A673 (cell line): Measurements from ENCODE around the gene ITPR1. TPM values are rescaled to one million over a fixed set of nuclear protein-coding genes. Genes with fewer than 3 reads are reported as not detected.

Experiments
- BruUV-seq: library from RNA; stranded (reverse); fragments of 400-500 nt; replicated peaks from 2 replicates; lab custom pipeline; 2021; lab: Mats Ljungman, UMichigan
- CTCF ChIA-PET: fragments of 300-600 bp; sonication (Branson Sonifier 250); formaldehyde crosslinking; loops from one replicate; lab custom pipeline; 2022; ENCODE audit warnings: antibody characterized with exemption; lab: Charles Lee
- POLR2A ChIA-PET: fragments of 300-600 bp; sonication (Branson Sonifier 250); formaldehyde crosslinking; loops from one replicate; lab custom pipeline; 2022; ENCODE audit warnings: antibody characterized with exemption; ENCODE audit not compliant: low non-redundant PET; lab: Charles Lee
- DNase-seq: peaks from one replicate; pipeline ENCODE4 v3.0.0-alpha.2; 2015; ENCODE audit warnings: low spot score
- H3K27ac ChIP-seq: fragments of 200-600 bp; sonication (generic); 2 replicates; pipeline ENCODE4 v1.5.1; 2016; ENCODE audit warnings: mixed run types, low read depth, mild to moderate bottlenecking, mixed read lengths, antibody characterized with exemption, low read length; ENCODE audit not compliant: poor library complexity, severe bottlenecking
- H3K27me3 ChIP-seq: fragments of 200-600 bp; sonication (generic); replicated peaks from 2 replicates; pipeline ENCODE4 v1.6.1; 2017; ENCODE audit warnings: mixed run types, low read depth, mild to moderate bottlenecking, mixed read lengths, antibody characterized with exemption, low read length; ENCODE audit not compliant: insufficient read depth, poor library complexity
- H3K36me3 ChIP-seq: fragments of 200-600 bp; sonication (generic); 2 replicates; pipeline ENCODE4 v1.6.1; 2016; ENCODE audit warnings: mixed run types, mild to moderate bottlenecking, mixed read lengths, antibody characterized with exemption, low read length; ENCODE audit not compliant: insufficient read depth, poor library complexity, severe bottlenecking
- H3K4me1 ChIP-seq: fragments of 200-600 bp; sonication (generic); 2 replicates; pipeline ENCODE4 v1.6.1; 2017; ENCODE audit warnings: mixed run types, mild to moderate bottlenecking, mixed read lengths, antibody characterized with exemption, low read length; ENCODE audit not compliant: insufficient read depth, poor library complexity, severe bottlenecking
- H3K4me3 ChIP-seq: fragments of 200-600 bp; sonication (generic); 2 replicates; pipeline ENCODE4 v1.5.1; 2016; ENCODE audit warnings: low read depth, mixed run types, mild to moderate bottlenecking, mixed read lengths, low read length; ENCODE audit not compliant: poor library complexity, severe bottlenecking
- H3K9me3 ChIP-seq: fragments of 200-600 bp; sonication (generic); 2 replicates; pipeline ENCODE4 v1.6.1; 2016; ENCODE audit warnings: mixed run types, low read depth, mild to moderate bottlenecking, mixed read lengths, antibody characterized with exemption, low read length; ENCODE audit not compliant: poor library complexity, severe bottlenecking
- EZH2 ChIP-seq: fragments of 200-600 bp; sonication (generic); IDR thresholded peaks from 2 replicates; pipeline ENCODE4 v1.6.1; 2017; ENCODE audit warnings: borderline replicate concordance, low read depth, mild to moderate bottlenecking, mixed read lengths, antibody characterized with exemption, low read length; ENCODE audit not compliant: poor library complexity, severe bottlenecking
- intact Hi-C: fragments of 100-400 bp; cut with micrococcal nuclease; formaldehyde crosslinking; loops from one replicate; pipeline ENCODE4 v1.10.0; 2022; ENCODE audit not compliant: unreplicated experiment
- total RNA-seq: library from RNA; stranded (reverse); gene quantifications from 2 replicates; pipeline ENCODE4 v1.2.3, GENCODE V29; 2021
- TF ChIP-seq, protein P1 (sequence below): fragments of 300-800, 200-600 bp; sonication (generic); conservative IDR thresholded peaks from 2 replicates; pipeline ENCODE4 v1.5.1; 2017; ENCODE audit warnings: low read depth, mild to moderate bottlenecking, antibody characterized with exemption, low read length, moderate library complexity, mixed read lengths

ITPR1 gene
- total RNA-seq, 1 experiment from 2014 or later: 8.6 TPM

DNA sequence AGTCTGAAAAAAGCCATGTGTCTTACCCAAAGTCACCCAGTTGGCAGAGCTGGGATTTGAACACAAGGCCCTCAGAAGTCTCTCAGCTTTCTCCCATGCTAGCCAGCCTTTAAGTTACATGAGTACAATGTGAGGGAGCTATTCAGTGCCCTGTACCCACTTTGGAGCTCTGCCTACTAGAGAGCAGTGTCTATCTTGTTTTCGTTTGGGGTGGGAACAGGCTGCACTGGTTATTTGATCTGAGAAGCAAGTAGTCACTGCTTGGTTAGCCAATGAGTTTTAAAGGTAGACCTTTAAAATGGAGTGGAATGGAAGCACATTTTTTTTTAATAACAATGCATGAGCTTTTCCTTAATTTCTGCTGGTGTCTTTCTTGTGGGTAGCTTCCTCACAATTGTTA is 255.0 kb downstream of the ITPR1 start:
- Histone ChIP-seq H3K9me3 (no peaks in the 10 kb centered on the region), H3K27ac (no peak overlapping the region), H3K27me3 (no peaks in the 10 kb centered on the region), H3K4me1 (peaks cover 17% of the 10 kb centered on the region), H3K4me3 (no peak overlapping the region), H3K36me3 (no peaks in the 10 kb centered on the region)
- TF ChIP-seq, protein P1, sequence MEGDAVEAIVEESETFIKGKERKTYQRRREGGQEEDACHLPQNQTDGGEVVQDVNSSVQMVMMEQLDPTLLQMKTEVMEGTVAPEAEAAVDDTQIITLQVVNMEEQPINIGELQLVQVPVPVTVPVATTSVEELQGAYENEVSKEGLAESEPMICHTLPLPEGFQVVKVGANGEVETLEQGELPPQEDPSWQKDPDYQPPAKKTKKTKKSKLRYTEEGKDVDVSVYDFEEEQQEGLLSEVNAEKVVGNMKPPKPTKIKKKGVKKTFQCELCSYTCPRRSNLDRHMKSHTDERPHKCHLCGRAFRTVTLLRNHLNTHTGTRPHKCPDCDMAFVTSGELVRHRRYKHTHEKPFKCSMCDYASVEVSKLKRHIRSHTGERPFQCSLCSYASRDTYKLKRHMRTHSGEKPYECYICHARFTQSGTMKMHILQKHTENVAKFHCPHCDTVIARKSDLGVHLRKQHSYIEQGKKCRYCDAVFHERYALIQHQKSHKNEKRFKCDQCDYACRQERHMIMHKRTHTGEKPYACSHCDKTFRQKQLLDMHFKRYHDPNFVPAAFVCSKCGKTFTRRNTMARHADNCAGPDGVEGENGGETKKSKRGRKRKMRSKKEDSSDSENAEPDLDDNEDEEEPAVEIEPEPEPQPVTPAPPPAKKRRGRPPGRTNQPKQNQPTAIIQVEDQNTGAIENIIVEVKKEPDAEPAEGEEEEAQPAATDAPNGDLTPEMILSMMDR: no peak
- no peak for TF ChIP-seq EZH2
- intact Hi-C loops: no loop called here
- DNase-seq: no peak
- POLR2A ChIA-PET: no interaction called here
- CTCF ChIA-PET: no interaction called here
- BruUV-seq: no TSS peak

DNA sequence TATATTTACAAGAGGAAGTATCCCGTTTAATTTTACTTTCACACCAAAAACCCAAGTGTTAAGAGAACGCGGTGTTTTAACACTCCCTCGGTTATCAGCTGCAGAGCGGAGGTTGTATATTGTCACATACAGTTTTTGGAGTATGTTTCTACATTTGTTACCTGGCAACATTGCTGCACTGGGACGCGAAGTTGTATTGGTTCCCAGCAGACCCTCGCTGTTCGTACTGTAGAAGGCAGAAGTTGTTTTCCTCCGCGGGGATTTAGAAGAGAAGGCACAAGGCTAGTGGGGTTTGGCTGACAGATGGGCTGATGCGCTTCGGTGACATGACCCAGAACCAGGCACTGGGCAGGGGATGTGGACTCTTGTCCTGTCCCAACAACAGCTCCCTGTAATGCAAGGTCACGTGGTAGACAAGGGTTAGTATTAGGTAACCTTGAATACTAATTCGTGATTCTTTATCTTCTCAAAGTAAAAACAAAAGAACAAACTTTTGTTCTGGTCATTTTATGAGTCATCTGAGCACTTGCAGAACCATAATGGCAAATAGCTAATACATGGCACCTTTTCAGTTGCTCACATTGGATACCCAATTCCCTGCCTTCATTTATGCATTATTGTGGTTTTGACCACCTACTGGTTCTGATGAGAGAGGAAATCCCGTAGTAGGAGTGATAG is 255.7 kb downstream of the ITPR1 start:
- Histone ChIP-seq H3K9me3 (no peaks in the 10 kb centered on the region), H3K27me3 (no peaks in the 10 kb centered on the region), H3K36me3 (no peaks in the 10 kb centered on the region), H3K4me1 (peaks cover 17% of the 10 kb centered on the region), H3K4me3 (no peak overlapping the region), H3K27ac (no peak overlapping the region)
- intact Hi-C loops: no loop called here
- ChIA-PET POLR2A (no interaction called here), CTCF (no interaction called here)
- no peak for DNase-seq
- no TSS peak for BruUV-seq
- TF ChIP-seq, protein P1: no peak
- TF ChIP-seq EZH2: no peak

DNA sequence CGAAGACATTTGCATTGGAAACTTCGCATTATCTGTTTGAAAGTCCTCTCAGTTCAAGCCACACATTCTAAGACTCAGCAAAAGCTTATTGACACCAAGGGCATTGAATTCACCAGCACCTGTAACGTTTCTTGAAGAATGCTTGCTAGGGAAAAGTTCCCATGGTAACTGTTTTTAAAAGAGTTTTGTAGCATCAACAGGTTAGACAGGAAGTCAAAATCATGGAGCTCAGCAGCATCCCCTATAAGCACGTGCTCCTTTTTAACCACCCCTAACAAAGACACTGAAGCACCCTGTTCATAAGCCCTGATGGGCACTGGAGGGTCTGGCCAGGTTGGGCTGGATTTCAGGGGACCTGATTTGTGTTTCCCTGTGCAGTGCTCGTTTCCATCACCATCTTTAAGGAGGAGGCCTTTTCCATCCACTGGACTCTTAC is 256.4 kb downstream of the ITPR1 start:
- H3K4me3 ChIP-seq: no peak overlapping the region
- intact Hi-C loops: no loop called here
- H3K27me3 ChIP-seq: no peaks in the 10 kb centered on the region
- no peak for DNase-seq
- BruUV-seq: no TSS peak
- peaks cover 17% of the 10 kb centered on the region for H3K4me1 ChIP-seq
- no peaks in the 10 kb centered on the region for H3K36me3 ChIP-seq
- ChIA-PET POLR2A (no interaction called here), CTCF (no interaction called here)
- no peaks in the 10 kb centered on the region for H3K9me3 ChIP-seq
- no peak overlapping the region for H3K27ac ChIP-seq
- no peak for TF ChIP-seq EZH2
